GM23338 (cell line): ENCODE measurements around the gene CHCHD10. TPM values are rescaled to one million over a fixed set of nuclear protein-coding genes. Genes with fewer than 3 reads are reported as not detected.

Experiments
- ATAC-seq: fragments of 200-7000 bp; cut with Tn5 transposase; 3 replicates; pipeline ENCODE4 v1.9.1; 2020
- DNase-seq: peaks from one replicate; pipeline ENCODE4 v3.0.0-alpha.2; 2015; ENCODE audit warnings: low spot score
- H2AFZ ChIP-seq: fragments of 200-600 bp; sonication (generic); 2 replicates; pipeline ENCODE4 v1.8.0; 2016; ENCODE audit warnings: antibody characterized with exemption, mild to moderate bottlenecking, moderate library complexity
- H3F3A ChIP-seq: fragments of 200-600 bp; sonication (generic); replicated peaks from 2 replicates; pipeline ENCODE4 v1.8.0; 2017; ENCODE audit warnings: antibody characterized with exemption, mixed run types, low read depth
- H3K27ac ChIP-seq: fragments of 200-600 bp; sonication (generic); 2 replicates; pipeline ENCODE4 v1.6.1; 2016; ENCODE audit warnings: low read depth
- H3K27me3 ChIP-seq: fragments of 200-600 bp; sonication (generic); 2 replicates; pipeline ENCODE4 v1.8.0; 2016; ENCODE audit warnings: mild to moderate bottlenecking, mixed run types, moderate library complexity; ENCODE audit not compliant: insufficient read depth
- H3K36me3 ChIP-seq: fragments of 200-600 bp; sonication (generic); 2 replicates; pipeline ENCODE4 v1.8.0; 2016; ENCODE audit warnings: mild to moderate bottlenecking; ENCODE audit not compliant: insufficient read depth
- H3K4me1 ChIP-seq: fragments of 200-600 bp; sonication (generic); 2 replicates; pipeline ENCODE4 v1.8.0; 2016; ENCODE audit warnings: mild to moderate bottlenecking, moderate library complexity; ENCODE audit not compliant: insufficient read depth
- H3K4me2 ChIP-seq: fragments of 200-600 bp; sonication (generic); 2 replicates; pipeline ENCODE4 v1.7.1; 2017; ENCODE audit warnings: mixed run types
- H3K4me3 ChIP-seq: fragments of 200-600 bp; sonication (generic); 2 replicates; pipeline ENCODE4 v1.6.1; 2016; ENCODE audit warnings: mixed run types
- H3K79me2 ChIP-seq: fragments of 200-600 bp; sonication (generic); replicated peaks from 2 replicates; pipeline ENCODE4 v1.8.0; 2017; ENCODE audit warnings: mild to moderate bottlenecking; ENCODE audit not compliant: insufficient read depth
- H3K9me2 ChIP-seq: fragments of 200-600 bp; sonication (generic); 2 replicates; pipeline ENCODE4 v1.8.0; 2017; ENCODE audit not compliant: insufficient read depth
- H4K20me1 ChIP-seq: fragments of 200-600 bp; sonication (generic); replicated peaks from 2 replicates; pipeline ENCODE4 v1.8.0; 2017; ENCODE audit warnings: mild to moderate bottlenecking; ENCODE audit not compliant: insufficient read depth
- H3K27ac Mint-ChIP-seq: 2 replicates; pipeline ENCODE4 v1.8.0; 2020; ENCODE audit warnings: inconsistent platforms, mild to moderate bottlenecking, moderate library complexity, mixed read lengths
- H3K27me3 Mint-ChIP-seq: 3 replicates; pipeline ENCODE4 v1.8.0; 2022; ENCODE audit warnings: low read depth, mild to moderate bottlenecking, moderate library complexity, mixed read lengths, inconsistent platforms; ENCODE audit not compliant: insufficient read depth, poor library complexity
- H3K36me3 Mint-ChIP-seq: 3 replicates; pipeline ENCODE4 v1.8.0; 2021; ENCODE audit warnings: low read depth, mild to moderate bottlenecking, inconsistent platforms, moderate library complexity, mixed read lengths
- H3K4me1 Mint-ChIP-seq: 3 replicates; pipeline ENCODE4 v1.8.0; 2020; ENCODE audit warnings: mild to moderate bottlenecking, inconsistent platforms, mixed read lengths
- H3K4me3 Mint-ChIP-seq: 3 replicates; pipeline ENCODE4 v1.8.0; 2021; ENCODE audit warnings: moderate library complexity, mild to moderate bottlenecking, inconsistent platforms, mixed read lengths
- H3K9me3 Mint-ChIP-seq: 3 replicates; pipeline ENCODE4 v1.8.0; 2020; ENCODE audit warnings: moderate library complexity, mild to moderate bottlenecking, inconsistent platforms, mixed read lengths
- EZH2 ChIP-seq: fragments of 200-600 bp; sonication (generic); IDR thresholded peaks from one replicate; pipeline ENCODE4 v1.8.0; 2017; ENCODE audit warnings: antibody characterized with exemption, mild to moderate bottlenecking, low read depth; ENCODE audit not compliant: unreplicated experiment
- EZH2phosphoT487 ChIP-seq: fragments of 200-600 bp; sonication (generic); IDR thresholded peaks from one replicate; pipeline ENCODE4 v1.8.1; 2018; ENCODE audit warnings: antibody characterized with exemption; ENCODE audit not compliant: unreplicated experiment
- JUNB ChIP-seq: IDR thresholded peaks from one replicate; pipeline ENCODE4 v1.6.1; 2016; ENCODE audit warnings: antibody characterized with exemption; ENCODE audit not compliant: unreplicated experiment
- ZNF331 ChIP-seq: fragments of 250-450 bp; sonication (Bioruptor Pico); IDR thresholded peaks from 2 replicates; pipeline ENCODE4 v1.5.0; 2020; ENCODE audit warnings: low read depth, mild to moderate bottlenecking, moderate library complexity
- polyA plus RNA-seq: library from polyadenylated mRNA; unstranded; fragments of >200 nt; fragmentation: Nextera tagmentation; extraction: Ambion mirVana; gene quantifications from 2 replicates; pipeline ENCODE4 v1.2.1, GENCODE V29; 2016
- total RNA-seq: library from RNA; depleted of rRNA; stranded (reverse); fragments of >200 nt; shearing (Covaris generic); gene quantifications from 2 replicates; pipeline ENCODE4 v1.2.3, GENCODE V29; 2014
- TF ChIP-seq, protein P1 (sequence below): fragments of 250-450 bp; sonication (Bioruptor Pico); IDR thresholded peaks from 2 replicates; pipeline ENCODE4 v1.5.0; 2020; ENCODE audit warnings: mild to moderate bottlenecking, moderate library complexity
- TF ChIP-seq, protein P2 (sequence below): IDR thresholded peaks from 2 replicates; pipeline ENCODE4 v1.6.1; 2016; ENCODE audit warnings: antibody characterized with exemption

The CHCHD10 gene
- total and polyA plus RNA-seq, 2 experiments from 2014 or later = 11.4 to 101 TPM

DNA sequence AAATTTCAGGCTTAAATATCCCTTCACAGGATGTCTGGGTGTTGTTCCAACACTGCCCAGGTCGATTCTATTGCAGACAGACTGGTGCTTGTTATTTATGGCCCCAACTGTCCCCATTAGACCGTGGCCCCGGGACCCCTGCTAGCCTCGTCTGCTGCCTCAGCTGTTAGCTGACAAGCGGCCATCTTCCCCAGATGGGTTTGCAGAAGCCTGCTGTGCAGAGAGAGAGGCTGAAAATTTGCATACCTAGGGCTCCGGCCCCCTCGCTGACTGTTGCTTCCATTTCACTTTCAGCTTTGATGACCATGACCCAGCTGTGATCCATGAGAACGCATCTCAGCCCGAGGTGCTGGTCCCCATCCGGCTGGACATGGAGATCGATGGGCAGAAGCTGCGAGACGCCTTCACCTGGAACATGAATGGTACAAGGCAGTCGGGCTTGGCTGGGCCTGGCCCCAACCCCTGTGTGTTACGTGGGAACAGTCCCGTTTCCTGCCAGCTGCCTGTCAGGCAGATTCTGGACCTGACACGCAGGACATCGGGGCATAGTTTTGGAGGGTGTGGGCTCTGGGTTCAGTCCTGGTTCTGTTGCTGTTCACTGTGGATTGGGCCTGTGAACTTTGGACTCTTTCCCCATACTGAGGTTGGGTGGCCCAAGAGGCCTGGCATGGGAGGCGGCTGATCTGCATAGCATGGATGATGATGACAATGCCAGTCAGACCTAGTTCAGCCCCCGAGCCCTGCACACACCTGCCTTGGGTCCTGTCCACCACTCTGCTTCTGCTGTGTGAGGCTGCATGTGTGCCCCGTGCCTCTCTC, 35.4 kb upstream of the CHCHD10 start (continued):
- TF ChIP-seq, protein P1, sequence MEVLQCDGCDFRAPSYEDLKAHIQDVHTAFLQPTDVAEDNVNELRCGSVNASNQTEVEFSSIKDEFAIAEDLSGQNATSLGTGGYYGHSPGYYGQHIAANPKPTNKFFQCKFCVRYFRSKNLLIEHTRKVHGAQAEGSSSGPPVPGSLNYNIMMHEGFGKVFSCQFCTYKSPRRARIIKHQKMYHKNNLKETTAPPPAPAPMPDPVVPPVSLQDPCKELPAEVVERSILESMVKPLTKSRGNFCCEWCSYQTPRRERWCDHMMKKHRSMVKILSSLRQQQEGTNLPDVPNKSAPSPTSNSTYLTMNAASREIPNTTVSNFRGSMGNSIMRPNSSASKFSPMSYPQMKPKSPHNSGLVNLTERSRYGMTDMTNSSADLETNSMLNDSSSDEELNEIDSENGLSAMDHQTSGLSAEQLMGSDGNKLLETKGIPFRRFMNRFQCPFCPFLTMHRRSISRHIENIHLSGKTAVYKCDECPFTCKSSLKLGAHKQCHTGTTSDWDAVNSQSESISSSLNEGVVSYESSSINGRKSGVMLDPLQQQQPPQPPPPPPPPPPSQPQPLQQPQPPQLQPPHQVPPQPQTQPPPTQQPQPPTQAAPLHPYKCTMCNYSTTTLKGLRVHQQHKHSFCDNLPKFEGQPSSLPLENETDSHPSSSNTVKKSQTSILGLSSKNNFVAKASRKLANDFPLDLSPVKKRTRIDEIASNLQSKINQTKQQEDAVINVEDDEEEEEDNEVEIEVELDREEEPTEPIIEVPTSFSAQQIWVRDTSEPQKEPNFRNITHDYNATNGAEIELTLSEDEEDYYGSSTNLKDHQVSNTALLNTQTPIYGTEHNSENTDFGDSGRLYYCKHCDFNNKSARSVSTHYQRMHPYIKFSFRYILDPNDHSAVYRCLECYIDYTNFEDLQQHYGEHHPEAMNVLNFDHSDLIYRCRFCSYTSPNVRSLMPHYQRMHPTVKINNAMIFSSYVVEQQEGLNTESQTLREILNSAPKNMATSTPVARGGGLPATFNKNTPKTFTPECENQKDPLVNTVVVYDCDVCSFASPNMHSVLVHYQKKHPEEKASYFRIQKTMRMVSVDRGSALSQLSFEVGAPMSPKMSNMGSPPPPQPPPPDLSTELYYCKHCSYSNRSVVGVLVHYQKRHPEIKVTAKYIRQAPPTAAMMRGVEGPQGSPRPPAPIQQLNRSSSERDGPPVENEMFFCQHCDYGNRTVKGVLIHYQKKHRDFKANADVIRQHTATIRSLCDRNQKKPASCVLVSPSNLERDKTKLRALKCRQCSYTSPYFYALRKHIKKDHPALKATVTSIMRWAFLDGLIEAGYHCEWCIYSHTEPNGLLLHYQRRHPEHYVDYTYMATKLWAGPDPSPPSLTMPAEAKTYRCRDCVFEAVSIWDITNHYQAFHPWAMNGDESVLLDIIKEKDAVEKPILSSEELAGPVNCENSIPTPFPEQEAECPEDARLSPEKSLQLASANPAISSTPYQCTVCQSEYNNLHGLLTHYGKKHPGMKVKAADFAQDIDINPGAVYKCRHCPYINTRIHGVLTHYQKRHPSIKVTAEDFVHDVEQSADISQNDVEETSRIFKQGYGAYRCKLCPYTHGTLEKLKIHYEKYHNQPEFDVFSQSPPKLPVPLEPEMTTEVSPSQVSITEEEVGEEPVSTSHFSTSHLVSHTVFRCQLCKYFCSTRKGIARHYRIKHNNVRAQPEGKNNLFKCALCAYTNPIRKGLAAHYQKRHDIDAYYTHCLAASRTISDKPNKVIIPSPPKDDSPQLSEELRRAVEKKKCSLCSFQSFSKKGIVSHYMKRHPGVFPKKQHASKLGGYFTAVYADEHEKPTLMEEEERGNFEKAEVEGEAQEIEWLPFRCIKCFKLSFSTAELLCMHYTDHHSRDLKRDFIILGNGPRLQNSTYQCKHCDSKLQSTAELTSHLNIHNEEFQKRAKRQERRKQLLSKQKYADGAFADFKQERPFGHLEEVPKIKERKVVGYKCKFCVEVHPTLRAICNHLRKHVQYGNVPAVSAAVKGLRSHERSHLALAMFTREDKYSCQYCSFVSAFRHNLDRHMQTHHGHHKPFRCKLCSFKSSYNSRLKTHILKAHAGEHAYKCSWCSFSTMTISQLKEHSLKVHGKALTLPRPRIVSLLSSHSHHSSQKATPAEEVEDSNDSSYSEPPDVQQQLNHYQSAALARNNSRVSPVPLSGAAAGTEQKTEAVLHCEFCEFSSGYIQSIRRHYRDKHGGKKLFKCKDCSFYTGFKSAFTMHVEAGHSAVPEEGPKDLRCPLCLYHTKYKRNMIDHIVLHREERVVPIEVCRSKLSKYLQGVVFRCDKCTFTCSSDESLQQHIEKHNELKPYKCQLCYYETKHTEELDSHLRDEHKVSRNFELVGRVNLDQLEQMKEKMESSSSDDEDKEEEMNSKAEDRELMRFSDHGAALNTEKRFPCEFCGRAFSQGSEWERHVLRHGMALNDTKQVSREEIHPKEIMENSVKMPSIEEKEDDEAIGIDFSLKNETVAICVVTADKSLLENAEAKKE (CRISPR knock-in tag) = no peak
- TF ChIP-seq, protein P2, sequence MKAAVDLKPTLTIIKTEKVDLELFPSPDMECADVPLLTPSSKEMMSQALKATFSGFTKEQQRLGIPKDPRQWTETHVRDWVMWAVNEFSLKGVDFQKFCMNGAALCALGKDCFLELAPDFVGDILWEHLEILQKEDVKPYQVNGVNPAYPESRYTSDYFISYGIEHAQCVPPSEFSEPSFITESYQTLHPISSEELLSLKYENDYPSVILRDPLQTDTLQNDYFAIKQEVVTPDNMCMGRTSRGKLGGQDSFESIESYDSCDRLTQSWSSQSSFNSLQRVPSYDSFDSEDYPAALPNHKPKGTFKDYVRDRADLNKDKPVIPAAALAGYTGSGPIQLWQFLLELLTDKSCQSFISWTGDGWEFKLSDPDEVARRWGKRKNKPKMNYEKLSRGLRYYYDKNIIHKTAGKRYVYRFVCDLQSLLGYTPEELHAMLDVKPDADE = no peak
- TF ChIP-seq ZNF331 (no peak), JUNB (no peak), EZH2phosphoT487 (no peak)

DNA sequence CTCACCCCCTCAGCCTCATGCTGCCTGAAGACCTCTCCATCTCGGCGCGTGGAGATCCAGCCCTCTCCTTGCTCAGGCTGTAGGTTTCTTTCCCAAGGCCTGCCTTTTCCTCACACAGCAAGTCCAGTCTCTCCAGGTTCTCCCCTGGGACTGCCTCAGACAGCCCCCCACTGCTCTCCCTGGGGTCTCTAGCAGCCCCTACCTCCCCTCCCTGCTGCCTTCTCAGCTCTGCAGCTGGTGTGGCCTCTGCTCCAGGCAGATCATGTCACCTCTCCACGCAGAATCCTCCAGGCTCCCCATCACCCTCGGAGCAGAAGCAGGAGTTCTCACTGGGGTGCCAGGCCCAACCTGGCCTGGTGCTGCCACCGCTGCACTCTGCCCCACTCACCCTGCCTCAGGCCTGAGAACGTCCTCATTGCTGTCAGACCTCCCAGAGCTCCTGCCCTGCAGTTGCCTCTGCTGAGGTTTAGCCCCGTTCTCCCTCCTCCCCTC, 34.2 kb upstream of the CHCHD10 start:
- Histone ChIP-seq H4K20me1 (no peaks in the 10 kb centered on the region; the same call in none of the 2 replicates), H3K9me2 (no peaks in the 10 kb centered on the region), H3K4me1 (no peaks in the 10 kb centered on the region), H3K4me3 (no peak overlapping the region), H3K27ac (no peak overlapping the region), H3K36me3 (peaks cover 32% of the 10 kb centered on the region), H3K4me2 (no peak overlapping the region), H3K27me3 (no peaks in the 10 kb centered on the region), H3K79me2 (no peaks in the 10 kb centered on the region), H3F3A (no peaks in the 10 kb centered on the region; the same call in 1 of the 2 replicates), H2AFZ (no peak overlapping the region)
- no peaks in the 10 kb centered on the region for H3K27me3 Mint-ChIP-seq
- peaks cover 91% of the 10 kb centered on the region for H3K36me3 Mint-ChIP-seq
- ATAC-seq = no peak
- H3K9me3 Mint-ChIP-seq = no peaks in the 10 kb centered on the region; the same call in 2 of the 3 replicates
- H3K4me3 Mint-ChIP-seq = no peak overlapping the region
- H3K27ac Mint-ChIP-seq = no peak overlapping the region
- DNase-seq = no peak
- peaks cover 3% of the 10 kb centered on the region; the same call in 1 of the 3 replicates for H3K4me1 Mint-ChIP-seq
- TF ChIP-seq EZH2 = no peak
- TF ChIP-seq, protein P1 (CRISPR knock-in tag) = no peak
